Esophagus squamous epithelium (tissue), 5 donors: ENCODE results near the gene BAZ2B. TPM values are rescaled to one million over a fixed set of nuclear protein-coding genes. Genes with fewer than 3 reads are reported as not detected.

Experiments
- DNase-seq: peaks from one replicate; lab custom pipeline; 2025; lab: John Stamatoyannopoulos, UW
- H3K27ac ChIP-seq, 4 donors: fragments of 200-600 bp; sonication (generic); one replicate each; pipeline ENCODE4 v1.5.1; 2016 to 2019; ENCODE audit warnings: mild to moderate bottlenecking in 1 of 4
- H3K27me3 ChIP-seq, 4 donors: fragments of 200-600 bp; sonication (generic); 1 replicate in 3 of 4; 2 replicates in 1 of 4; pipeline versions ENCODE4 v1.5.1 to v1.6.0; 2017 to 2021; ENCODE audit warnings: antibody characterized with exemption in 1 of 4
- H3K36me3 ChIP-seq, 3 donors: fragments of 200-600 bp; sonication (generic); one replicate each; pipeline ENCODE4 v1.5.1; 2016 to 2019
- H3K4me1 ChIP-seq, 3 donors: fragments of 200-600 bp; sonication (generic); one replicate each; pipeline ENCODE4 v1.5.1; 2017 to 2019
- H3K4me3 ChIP-seq, 4 donors: fragments of 200-600 bp; sonication (generic); 1 replicate in 3 of 4; 2 replicates in 1 of 4; pipeline ENCODE4 v1.5.1; 2016 to 2019; ENCODE audit warnings: mild to moderate bottlenecking in 2 of 4, moderate library complexity in 1 of 4
- H3K9me3 ChIP-seq, 3 donors: fragments of 200-600 bp; sonication (generic); one replicate each; pipeline ENCODE4 v1.5.1; 2016 to 2019
- CTCF ChIP-seq, 6 experiments: fragments of 450-650 bp in 4 of 6; fragments of 200-600 bp in 2 of 6; sonication (generic) in 2 of 6; IDR thresholded peaks; one replicate each; pipeline ENCODE4 v1.5.1; 2016 to 2019; ENCODE audit warnings: antibody characterized with exemption in 6 of 6, mild to moderate bottlenecking in 4 of 6, moderate library complexity in 4 of 6
- POLR2A ChIP-seq, 4 donors: fragments of 450-650 bp; IDR thresholded peaks; one replicate each; pipeline ENCODE4 v1.6.1; 2017; ENCODE audit warnings: antibody characterized with exemption in 4 of 4, mild to moderate bottlenecking in 4 of 4, moderate library complexity in 3 of 4
- WGBS, 2 donors: methylation state at CpG; one replicate each; pipeline ENCODE4 v1.1.5; 2018; 5-methylcytosine and 5-hydroxymethylcytosine counted together
- intact Hi-C: fragments of 100-400 bp; cut with DNase I; formaldehyde crosslinking; loops from one replicate; pipeline ENCODE4 v1.15.0; 2022
- total RNA-seq, 4 donors: library from RNA; depleted of rRNA; stranded (reverse); fragments of >200 nt; gene quantifications; one replicate each; pipeline ENCODE4 v1.1.0, GENCODE V29; 2016
- donor health status: DM: yes; HTN: yes; CAD: no.

BAZ2B gene
- total RNA-seq, 4 donors from 2014 or later: 41.6 to 94.6 (median 54.1) TPM

GRCh38 chr2:159285929-159286708, 330.2 kb downstream of the BAZ2B start, which contains the start of gene WDSUB1:
WDSUB1 (minus strand) TSS chr2:159286703; CDS start chr2:159283069, 3,634 bp downstream.
- Histone ChIP-seq H3K4me3 (peak within 1 kb of the TSS; percentile 75 to 95 (median 90)), H3K27me3 (no peaks in the 10 kb centered on the region), H3K36me3 (peaks cover 0 to 17% (median 0%) of the 10 kb centered on the region in 3 donors), H3K27ac (peak within 1 kb of the TSS; percentile 89 to 96 (median 92)), H3K9me3 (no peaks in the 10 kb centered on the region), H3K4me1 (peaks cover 6 to 32% (median 10%) of the 10 kb centered on the region in 3 donors)
- DNase-seq: no peak
- WGBS, 2 donors: 0 to 14% methylated on average over 1 to 5 of the region's 64 CpGs
- peak in 1 of 6 experiments; percentile 3 for TF ChIP-seq CTCF (IDR thresholded peaks at IDR 0.05)
- peak in 1 of 4 donors; percentile 5 for TF ChIP-seq POLR2A (IDR thresholded peaks at IDR 0.05)
- intact Hi-C loops: no loop called here

- peaks cover 0 to 24% (median 0%) of the 10 kb centered on the region in 3 donors for H3K36me3 ChIP-seq
- intact Hi-C loops: no loop called here
Measured at GRCh38 chr2:159285433-159285832, 330.9 kb downstream of the BAZ2B start.

GRCh38 chr2:159283529-159283928, 332.8 kb downstream of the BAZ2B start:
- intact Hi-C loops: no loop called here

More at GRCh38 chr2:159285433-159285832, 330.9 kb downstream of the BAZ2B start:
- Histone ChIP-seq H3K4me3 (peak overlapping the region; percentile 75 to 95 (median 90)), H3K4me1 (peaks cover 6 to 26% (median 10%) of the 10 kb centered on the region in 3 donors), H3K27me3 (no peaks in the 10 kb centered on the region), H3K27ac (peak overlapping the region; percentile 89 to 96 (median 92)), H3K9me3 (no peaks in the 10 kb centered on the region)
- DNase-seq: no peak
- 86 to 88% methylated on average over 11 of the region's 11 CpGs for WGBS, 2 donors
- TF ChIP-seq POLR2A (IDR thresholded peaks at IDR 0.05) (no peak), CTCF (IDR thresholded peaks at IDR 0.05) (no peak)

GRCh38 chr2:159281002-159281401, 335.3 kb downstream of the BAZ2B start:
- Histone ChIP-seq H3K27ac (no peak overlapping the region), H3K27me3 (no peaks in the 10 kb centered on the region), H3K36me3 (peaks cover 0 to 59% (median 0%) of the 10 kb centered on the region in 3 donors), H3K4me1 (peaks cover 6 to 15% (median 6%) of the 10 kb centered on the region in 3 donors), H3K4me3 (no peak overlapping the region), H3K9me3 (no peaks in the 10 kb centered on the region)
- intact Hi-C loops: no loop called here
- no peak for TF ChIP-seq CTCF (IDR thresholded peaks at IDR 0.05)
- TF ChIP-seq POLR2A (IDR thresholded peaks at IDR 0.05): no peak
- WGBS, 2 donors: 98 to 100% methylated on average over 6 of the region's 6 CpGs
- no peak for DNase-seq

More at GRCh38 chr2:159283529-159283928, 332.8 kb downstream of the BAZ2B start:
- 90 to 94% methylated on average over 6 of the region's 6 CpGs for WGBS, 2 donors
- no peak for TF ChIP-seq POLR2A (IDR thresholded peaks at IDR 0.05)
- no peak for TF ChIP-seq CTCF (IDR thresholded peaks at IDR 0.05)
- Histone ChIP-seq H3K9me3 (no peaks in the 10 kb centered on the region), H3K27ac (no peak overlapping the region), H3K4me1 (peaks cover 6 to 24% (median 10%) of the 10 kb centered on the region in 3 donors), H3K27me3 (no peaks in the 10 kb centered on the region), H3K36me3 (peaks cover 0 to 41% (median 0%) of the 10 kb centered on the region in 3 donors), H3K4me3 (no peak overlapping the region)
- no peak for DNase-seq

- H3K36me3 ChIP-seq: peaks cover 0 to 67% (median 0%) of the 10 kb centered on the region in 3 donors
- H3K27me3 ChIP-seq: no peaks in the 10 kb centered on the region
- H3K27ac ChIP-seq: no peak overlapping the region
- intact Hi-C loops: no loop called here
- 96 to 97% methylated on average over 2 of the region's 2 CpGs for WGBS, 2 donors
- peaks cover 0 to 2% (median 0%) of the 10 kb centered on the region in 3 donors for H3K4me1 ChIP-seq
- no peak overlapping the region for H3K4me3 ChIP-seq
- no peaks in the 10 kb centered on the region for H3K9me3 ChIP-seq
- no peak for DNase-seq
- TF ChIP-seq CTCF (IDR thresholded peaks at IDR 0.05) (no peak), POLR2A (IDR thresholded peaks at IDR 0.05) (no peak)
Measured at GRCh38 chr2:159279700-159280099, 336.6 kb downstream of the BAZ2B start.
